NT2/D1 (cell line): ENCODE data around the gene TOP3B.

Source experiments
- DNase-seq: peaks from one replicate; pipeline ENCODE4 v3.0.0-alpha.2; 2011; ENCODE audit warnings: low read depth, low spot score
- H3K27me3 ChIP-seq: 2 replicates; pipeline ENCODE4 v1.6.0; 2011; ENCODE audit warnings: mild to moderate bottlenecking; ENCODE audit not compliant: insufficient read length, insufficient read depth
- H3K36me3 ChIP-seq: 2 replicates; pipeline ENCODE4 v1.6.1; 2011; ENCODE audit warnings: mild to moderate bottlenecking, low read length, mixed read lengths; ENCODE audit not compliant: insufficient read depth, insufficient read length
- H3K4me1 ChIP-seq: 2 replicates; pipeline ENCODE4 v1.5.1; 2011; ENCODE audit not compliant: insufficient read depth, insufficient read length
- H3K4me3 ChIP-seq: 2 replicates; pipeline ENCODE4 v1.5.1; 2011; ENCODE audit warnings: low read depth; ENCODE audit not compliant: insufficient read length
- H3K9ac ChIP-seq: 2 replicates; pipeline ENCODE4 v1.6.0; 2011; ENCODE audit warnings: low read depth; ENCODE audit not compliant: insufficient read length
- H3K9me3 ChIP-seq: 2 replicates; pipeline ENCODE4 v1.5.1; 2011; ENCODE audit warnings: mild to moderate bottlenecking, low read length; ENCODE audit not compliant: insufficient read depth
- SUZ12 ChIP-seq: IDR thresholded peaks from 2 replicates; pipeline ENCODE4 v1.6.1; 2011; ENCODE audit not compliant: insufficient read length, insufficient read depth; ENCODE audit errors: extremely low read depth
- YY1 ChIP-seq: IDR thresholded peaks from 2 replicates; pipeline ENCODE4 v1.6.1; 2011; ENCODE audit not compliant: insufficient read length, insufficient read depth
- ZNF274 ChIP-seq: IDR thresholded peaks from 2 replicates; pipeline ENCODE4 v1.6.1; 2011; ENCODE audit warnings: mild to moderate bottlenecking, low read depth, low read length

The TOP3B gene

GRCh38 chr22:21921729-21922128 lies 60.9 kb downstream of the TOP3B start:
- H3K4me1 ChIP-seq = peaks cover 38% of the 10 kb centered on the region
- no peak overlapping the region for H3K9ac ChIP-seq
- H3K4me3 ChIP-seq = no peak overlapping the region
- DNase-seq = no peak
- no peaks in the 10 kb centered on the region for H3K9me3 ChIP-seq
- peaks cover 2% of the 10 kb centered on the region for H3K36me3 ChIP-seq
- TF ChIP-seq YY1 (no peak), ZNF274 (no peak), SUZ12 (no peak)
- no peaks in the 10 kb centered on the region for H3K27me3 ChIP-seq

- peaks cover 35% of the 10 kb centered on the region for H3K4me1 ChIP-seq
- no peak for TF ChIP-seq SUZ12
- H3K27me3 ChIP-seq = no peaks in the 10 kb centered on the region
- H3K36me3 ChIP-seq = peaks cover 2% of the 10 kb centered on the region
- no peak for DNase-seq
- H3K9ac ChIP-seq = no peak overlapping the region
- no peak overlapping the region for H3K4me3 ChIP-seq
- H3K9me3 ChIP-seq = no peaks in the 10 kb centered on the region
Measured at GRCh38 chr22:21921184-21921721, 61.3 kb downstream of the TOP3B start.

GRCh38 chr22:21920341-21921183 lies 62.0 kb downstream of the TOP3B start:
- TF ChIP-seq SUZ12 (no peak), YY1 (no peak), ZNF274 (no peak)
- Histone ChIP-seq H3K4me1 (peaks cover 36% of the 10 kb centered on the region), H3K9ac (no peak overlapping the region), H3K4me3 (no peak overlapping the region), H3K36me3 (peaks cover 2% of the 10 kb centered on the region), H3K27me3 (no peaks in the 10 kb centered on the region), H3K9me3 (no peaks in the 10 kb centered on the region)
- no peak for DNase-seq

GRCh38 chr22:21919526-21920307 lies 62.9 kb downstream of the TOP3B start:
- peaks cover 37% of the 10 kb centered on the region for H3K4me1 ChIP-seq

GRCh38 chr22:21918466-21919185 lies 64.0 kb downstream of the TOP3B start:
- H3K9ac ChIP-seq = no peak overlapping the region
- H3K9me3 ChIP-seq = no peaks in the 10 kb centered on the region
- H3K36me3 ChIP-seq = peaks cover 2% of the 10 kb centered on the region
- H3K4me1 ChIP-seq = peaks cover 37% of the 10 kb centered on the region
- H3K4me3 ChIP-seq = no peak overlapping the region
- TF ChIP-seq SUZ12 = no peak
- no peak for TF ChIP-seq YY1
- TF ChIP-seq ZNF274 = no peak
- no peaks in the 10 kb centered on the region for H3K27me3 ChIP-seq
- DNase-seq = no peak

More at GRCh38 chr22:21919526-21920307, 62.9 kb downstream of the TOP3B start:
- TF ChIP-seq ZNF274 (no peak), SUZ12 (no peak), YY1 (no peak)
- no peak for DNase-seq
- H3K4me3 ChIP-seq = no peak overlapping the region
- H3K9ac ChIP-seq = no peak overlapping the region
- no peaks in the 10 kb centered on the region for H3K27me3 ChIP-seq
- H3K36me3 ChIP-seq = peaks cover 2% of the 10 kb centered on the region
- H3K9me3 ChIP-seq = no peaks in the 10 kb centered on the region

GRCh38 chr22:21917959-21918261 lies 64.7 kb downstream of the TOP3B start:
- Histone ChIP-seq H3K9ac (no peak overlapping the region), H3K36me3 (peaks cover under 1% of the 10 kb centered on the region), H3K4me3 (no peak overlapping the region), H3K27me3 (no peaks in the 10 kb centered on the region), H3K4me1 (peaks cover 37% of the 10 kb centered on the region), H3K9me3 (no peaks in the 10 kb centered on the region)
- TF ChIP-seq SUZ12 = no peak
- no peak for TF ChIP-seq ZNF274
- TF ChIP-seq YY1 = no peak
- no peak for DNase-seq

- Histone ChIP-seq H3K9ac (no peak overlapping the region), H3K36me3 (no peaks in the 10 kb centered on the region), H3K9me3 (no peaks in the 10 kb centered on the region), H3K4me1 (peaks cover 34% of the 10 kb centered on the region), H3K4me3 (no peak overlapping the region), H3K27me3 (no peaks in the 10 kb centered on the region)
- TF ChIP-seq ZNF274 (no peak), YY1 (no peak), SUZ12 (no peak)
- DNase-seq = no peak
Measured at GRCh38 chr22:21917181-21917958, 65.2 kb downstream of the TOP3B start.
